Bronchial epithelial cell (primary cell): Measurements from ENCODE around the gene EYA2. TPM values are rescaled to one million over a fixed set of nuclear protein-coding genes. Genes with fewer than 3 reads are reported as not detected.
"Not testable (repeated sequence)": the region's sequence is repeated elsewhere in the genome, so short reads cannot be mapped to it uniquely, and the experiment has no call there.

ENCODE experiments used
- DNase-seq: peaks from one replicate; pipeline ENCODE4 v3.0.0-alpha.2; 2010; ENCODE audit warnings: low read depth
- FAIRE-seq: peaks from 2 replicates; lab custom pipeline; 2011; peaks lifted over from hg19 to GRCh38; lab: Jason Lieb, UNC
- H3K27me3 ChIP-seq: 2 replicates; pipeline ENCODE4 v1.5.1; 2011; ENCODE audit warnings: low read length; ENCODE audit not compliant: control insufficient read depth, insufficient read depth
- H3K36me3 ChIP-seq: 2 replicates; pipeline ENCODE4 v1.5.1; 2011; ENCODE audit warnings: low read length; ENCODE audit not compliant: control insufficient read depth, insufficient read depth
- H3K4me3 ChIP-seq: 2 replicates; pipeline ENCODE4 v1.5.1; 2011; ENCODE audit warnings: mild to moderate bottlenecking, low read depth, low read length, control low read depth
- CTCF ChIP-seq: IDR thresholded peaks from 2 replicates; pipeline ENCODE4 v1.5.1; 2011; ENCODE audit warnings: mild to moderate bottlenecking, moderate library complexity, low read length, control low read depth, inconsistent platforms; ENCODE audit not compliant: insufficient read depth, severe bottlenecking
- total RNA-seq: library from RNA; depleted of rRNA; stranded (reverse); fragments of >200 nt; gene quantifications from 2 replicates; pipeline ENCODE4 v1.2.1, GENCODE V29; 2014

EYA2 gene
- total RNA-seq, 1 donor from 2014 or later = 8.4 TPM

- H3K27me3 ChIP-seq = no peaks in the 10 kb centered on the region
- no peaks in the 10 kb centered on the region for H3K36me3 ChIP-seq
- no peak for TF ChIP-seq CTCF
- FAIRE-seq (no peak), DNase-seq (peak; percentile 18)
- no peak overlapping the region for H3K4me3 ChIP-seq
These were observed 22.1 kb upstream of the EYA2 start for GRCh38 chr20:46872328-46873211.

GRCh38 chr20:46875059-46875458, 19.6 kb upstream of the EYA2 start:
- no peaks in the 10 kb centered on the region for H3K36me3 ChIP-seq
- H3K4me3 ChIP-seq = no peak overlapping the region
- DNase-seq (no peak), FAIRE-seq (no peak)
- H3K27me3 ChIP-seq = no peaks in the 10 kb centered on the region
- no peak for TF ChIP-seq CTCF

GRCh38 chr20:46879386-46879785, 15.3 kb upstream of the EYA2 start:
- Histone ChIP-seq H3K36me3 (no peaks in the 10 kb centered on the region), H3K4me3 (no peak overlapping the region), H3K27me3 (no peaks in the 10 kb centered on the region)
- TF ChIP-seq CTCF = no peak
- DNase-seq (no peak), FAIRE-seq (no peak)

- not testable (repeated sequence) for H3K4me3 ChIP-seq, DNase-seq, FAIRE-seq, H3K27me3 ChIP-seq, H3K36me3 ChIP-seq
These were observed 14.7 kb upstream of the EYA2 start for GRCh38 chr20:46879963-46880362.

GRCh38 chr20:46883892-46884291, 10.8 kb upstream of the EYA2 start:
- Histone ChIP-seq H3K4me3 (no peak overlapping the region), H3K27me3 (no peaks in the 10 kb centered on the region), H3K36me3 (no peaks in the 10 kb centered on the region)
- FAIRE-seq (no peak), DNase-seq (no peak)
- TF ChIP-seq CTCF = no peak

- no peak for FAIRE-seq
- no peak for DNase-seq
- TF ChIP-seq CTCF = no peak
- no peaks in the 10 kb centered on the region for H3K36me3 ChIP-seq
- no peaks in the 10 kb centered on the region for H3K27me3 ChIP-seq
- no peak overlapping the region for H3K4me3 ChIP-seq
These were observed 4.0 kb upstream of the EYA2 start for GRCh38 chr20:46890682-46891081.
